ENCODE measurements around the gene ZNF521. TPM values are rescaled to one million over a fixed set of nuclear protein-coding genes. Genes with fewer than 3 reads are reported as not detected.

The ZNF521 gene
- polyA plus RNA-seq, 1 experiment, result 25.9 TPM

DNA sequence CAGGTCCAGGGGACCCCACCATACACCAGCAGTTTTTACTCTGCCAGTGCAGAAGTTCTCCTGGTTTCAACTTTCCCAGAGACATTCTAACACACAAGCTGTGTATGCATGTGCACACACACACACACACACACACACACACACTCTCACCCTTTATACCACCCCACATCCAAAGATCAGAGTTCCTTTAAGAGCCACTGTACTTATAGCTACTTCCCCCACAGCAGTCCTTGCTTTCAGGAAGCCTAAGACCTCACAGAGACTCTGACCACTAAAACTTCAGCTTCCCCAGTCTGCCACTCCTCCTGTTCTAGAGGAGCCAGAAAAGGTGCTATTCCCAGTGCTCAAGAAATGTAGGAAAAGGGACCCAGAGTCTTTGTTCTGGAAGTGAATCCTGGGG is 107.8 kb downstream of the ZNF521 start:
- TF ChIP-seq, protein P1, sequence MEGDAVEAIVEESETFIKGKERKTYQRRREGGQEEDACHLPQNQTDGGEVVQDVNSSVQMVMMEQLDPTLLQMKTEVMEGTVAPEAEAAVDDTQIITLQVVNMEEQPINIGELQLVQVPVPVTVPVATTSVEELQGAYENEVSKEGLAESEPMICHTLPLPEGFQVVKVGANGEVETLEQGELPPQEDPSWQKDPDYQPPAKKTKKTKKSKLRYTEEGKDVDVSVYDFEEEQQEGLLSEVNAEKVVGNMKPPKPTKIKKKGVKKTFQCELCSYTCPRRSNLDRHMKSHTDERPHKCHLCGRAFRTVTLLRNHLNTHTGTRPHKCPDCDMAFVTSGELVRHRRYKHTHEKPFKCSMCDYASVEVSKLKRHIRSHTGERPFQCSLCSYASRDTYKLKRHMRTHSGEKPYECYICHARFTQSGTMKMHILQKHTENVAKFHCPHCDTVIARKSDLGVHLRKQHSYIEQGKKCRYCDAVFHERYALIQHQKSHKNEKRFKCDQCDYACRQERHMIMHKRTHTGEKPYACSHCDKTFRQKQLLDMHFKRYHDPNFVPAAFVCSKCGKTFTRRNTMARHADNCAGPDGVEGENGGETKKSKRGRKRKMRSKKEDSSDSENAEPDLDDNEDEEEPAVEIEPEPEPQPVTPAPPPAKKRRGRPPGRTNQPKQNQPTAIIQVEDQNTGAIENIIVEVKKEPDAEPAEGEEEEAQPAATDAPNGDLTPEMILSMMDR (IDR thresholded peaks at IDR 0.05; ENCODE audit: low read depth, low read length), result no peak
- ChIA-PET POLR2A (no interaction called here), CTCF (interaction anchor here (1.5 kb wide), 1 partner anchor 12 kb away, joined by 4 read pairs; no protein-coding TSS in a partner anchor)

DNA sequence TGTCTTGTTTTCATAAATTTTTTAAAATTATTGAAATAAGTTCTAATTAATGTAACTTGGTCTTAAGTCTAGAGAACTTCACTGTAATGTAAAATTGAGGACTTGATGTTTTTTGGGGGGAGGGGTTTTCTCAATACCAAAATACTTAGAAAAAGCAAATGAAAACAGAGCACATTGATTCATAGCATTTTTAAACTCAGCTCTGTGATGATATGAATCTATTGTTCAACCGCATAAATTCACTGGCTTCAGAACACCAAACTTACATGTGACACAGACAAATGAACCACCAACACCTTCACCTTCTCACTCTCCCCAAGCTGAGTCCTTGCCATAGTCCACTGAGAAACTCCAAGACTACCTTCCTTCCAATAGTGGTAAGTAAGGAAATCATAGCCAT is 108.2 kb downstream of the ZNF521 start:
- Histone ChIP-seq H3K27me3 (ENCODE audit: control insufficient read depth, insufficient read depth, low read length) (no peaks in the 10 kb centered on the region), H3K4me3 (ENCODE audit: low read depth, low read length) (no peak overlapping the region), H3K27ac (ENCODE audit: low read depth, low read length) (no peak overlapping the region), H3K9me3 (ENCODE audit: control insufficient read depth, insufficient read depth, low read length) (no peaks in the 10 kb centered on the region)
- TF ChIP-seq, protein P1 (IDR thresholded peaks at IDR 0.05; ENCODE audit: low read depth, low read length), result no peak
- no peak for DNase-seq (ENCODE audit: low read depth, low spot score)
- ChIA-PET CTCF (interaction anchor here (1.5 kb wide), 1 partner anchor 11 kb away, joined by 4 read pairs; no protein-coding TSS in a partner anchor), POLR2A (no interaction called here)

More for the DNA sequence above, 107.8 kb downstream of the ZNF521 start:
- H3K9me3 ChIP-seq (ENCODE audit: control insufficient read depth, insufficient read depth, low read length), result no peaks in the 10 kb centered on the region
- no peak overlapping the region for H3K4me3 ChIP-seq (ENCODE audit: low read depth, low read length)
- DNase-seq (ENCODE audit: low read depth, low spot score), result no peak
- no peaks in the 10 kb centered on the region for H3K27me3 ChIP-seq (ENCODE audit: control insufficient read depth, insufficient read depth, low read length)
- no peak overlapping the region for H3K27ac ChIP-seq (ENCODE audit: low read depth, low read length)

DNA sequence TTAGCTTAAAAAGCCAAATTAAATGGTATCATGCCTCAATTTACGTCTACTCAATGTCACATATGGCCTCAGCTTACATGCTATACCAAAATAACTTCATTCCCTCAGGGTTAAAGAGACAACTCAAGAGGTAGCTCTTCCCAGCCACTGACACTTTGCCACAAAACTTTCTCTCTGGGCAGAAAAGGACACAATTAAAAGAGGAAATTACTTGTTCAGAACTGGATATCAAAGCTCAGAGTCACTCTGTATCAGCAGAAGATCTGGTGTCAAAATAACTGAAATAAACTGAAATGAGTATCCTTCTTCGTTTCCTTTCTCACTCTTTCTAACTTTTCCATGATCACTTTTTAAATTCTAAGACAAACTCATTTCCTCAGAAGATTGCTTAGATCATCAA is 108.7 kb downstream of the ZNF521 start:
- ChIA-PET CTCF (interaction anchor here (1.5 kb wide), 1 partner anchor 11 kb away, joined by 4 read pairs; no protein-coding TSS in a partner anchor), POLR2A (no interaction called here)
- Histone ChIP-seq H3K27me3 (ENCODE audit: control insufficient read depth, insufficient read depth, low read length) (no peaks in the 10 kb centered on the region), H3K4me3 (ENCODE audit: low read depth, low read length) (no peak overlapping the region), H3K27ac (ENCODE audit: low read depth, low read length) (no peak overlapping the region), H3K9me3 (ENCODE audit: control insufficient read depth, insufficient read depth, low read length) (no peaks in the 10 kb centered on the region)
- no peak for DNase-seq (ENCODE audit: low read depth, low spot score)
- TF ChIP-seq, protein P1 (IDR thresholded peaks at IDR 0.05; ENCODE audit: low read depth, low read length), result no peak

DNA sequence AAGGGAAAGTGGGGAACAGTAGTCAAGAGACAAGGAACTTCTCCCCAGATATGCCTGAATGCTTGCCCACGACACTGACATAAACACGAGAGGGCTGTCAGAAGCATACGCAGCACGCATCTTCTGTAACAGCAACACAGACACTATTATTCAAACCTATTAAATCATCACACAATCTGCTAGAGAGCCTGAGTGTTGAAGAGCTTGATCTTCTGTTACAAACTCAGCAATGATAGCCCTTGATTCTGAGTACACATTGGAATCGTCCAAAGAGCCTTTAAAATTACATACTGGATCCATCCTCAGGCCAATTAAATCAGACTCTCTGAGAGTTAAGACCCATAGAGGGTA is 111.6 kb downstream of the ZNF521 start:
- CTCF ChIA-PET, result no interaction called here
- POLR2A ChIA-PET, result no interaction called here

DNA sequence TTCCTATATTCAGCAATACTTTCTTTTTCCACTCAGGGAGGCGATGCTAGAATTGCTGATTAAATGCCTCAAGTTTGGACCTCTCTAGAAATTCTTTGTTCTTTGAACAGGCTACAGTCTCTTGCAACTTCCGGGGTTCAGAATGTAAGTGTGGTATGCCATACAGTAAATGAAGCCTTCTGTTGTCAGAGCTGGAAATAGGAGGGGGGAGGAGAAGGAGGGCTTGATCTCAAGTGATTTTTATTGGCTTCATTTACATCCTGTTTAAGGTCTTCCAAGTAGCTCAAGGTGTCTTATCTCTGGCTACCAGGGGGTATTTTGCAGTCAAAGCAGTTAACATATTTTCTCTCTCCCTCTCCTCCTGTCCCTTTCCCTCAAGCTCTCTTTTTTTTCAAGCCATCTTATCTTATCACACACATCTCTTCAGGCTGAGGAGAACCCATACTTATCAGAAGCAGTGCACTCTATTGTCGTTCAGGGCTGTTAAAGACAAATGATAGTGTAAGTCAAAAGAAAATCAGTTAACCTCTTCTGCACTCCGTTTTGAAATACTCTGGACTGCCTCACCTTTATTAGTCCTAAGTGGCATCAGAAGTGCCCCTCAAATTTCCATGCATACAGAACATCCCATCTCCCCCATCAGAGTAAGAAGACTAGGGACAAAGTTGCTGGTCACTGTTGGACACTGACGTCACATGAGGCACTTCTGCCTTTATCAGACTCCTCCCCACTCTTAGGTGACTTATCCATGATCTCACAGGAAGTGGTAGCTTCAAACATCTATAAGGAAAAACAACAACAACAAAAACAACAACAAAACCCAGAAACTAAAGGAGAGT is 112.2 kb downstream of the ZNF521 start:
- TF ChIP-seq, protein P1 (IDR thresholded peaks at IDR 0.05; ENCODE audit: low read depth, low read length), result no peak
- H3K27ac ChIP-seq (ENCODE audit: low read depth, low read length), result no peak overlapping the region
- CTCF ChIA-PET, result no interaction called here
- POLR2A ChIA-PET, result no interaction called here
- DNase-seq (ENCODE audit: low read depth, low spot score), result no peak
- no peak overlapping the region for H3K4me3 ChIP-seq (ENCODE audit: low read depth, low read length)
- H3K9me3 ChIP-seq (ENCODE audit: control insufficient read depth, insufficient read depth, low read length), result no peaks in the 10 kb centered on the region
- no peaks in the 10 kb centered on the region for H3K27me3 ChIP-seq (ENCODE audit: control insufficient read depth, insufficient read depth, low read length)

More for the DNA sequence above, 111.6 kb downstream of the ZNF521 start:
- TF ChIP-seq, protein P1 (IDR thresholded peaks at IDR 0.05; ENCODE audit: low read depth, low read length), result no peak
- H3K9me3 ChIP-seq (ENCODE audit: control insufficient read depth, insufficient read depth, low read length), result no peaks in the 10 kb centered on the region
- no peak overlapping the region for H3K27ac ChIP-seq (ENCODE audit: low read depth, low read length)
- no peaks in the 10 kb centered on the region for H3K27me3 ChIP-seq (ENCODE audit: control insufficient read depth, insufficient read depth, low read length)
- DNase-seq (ENCODE audit: low read depth, low spot score), result no peak
- H3K4me3 ChIP-seq (ENCODE audit: low read depth, low read length), result no peak overlapping the region

Data from AG04450 (cell line).